Esophagus muscularis mucosa (tissue), 4 donors: Measurements from ENCODE around the gene RASGRF1. TPM values are rescaled to one million over a fixed set of nuclear protein-coding genes. Genes with fewer than 3 reads are reported as not detected.

Experiments used
- DNase-seq: peaks from one replicate; pipeline ENCODE4 v3.0.0-alpha.2; 2017; ENCODE audit errors: extremely low spot score
- H3K27ac ChIP-seq, 4 donors: fragments of 200-600 bp; sonication (generic); replicated peaks in 1 of 4; 1 replicate in 3 of 4; 2 replicates in 1 of 4; pipeline ENCODE4 v1.5.1; 2016 to 2019; ENCODE audit warnings: mild to moderate bottlenecking in 1 of 4
- H3K27me3 ChIP-seq, 4 donors: fragments of 200-600 bp; sonication (generic); one replicate each; pipeline versions ENCODE4 v1.5.1 to v1.6.0; 2016 to 2019
- H3K36me3 ChIP-seq, 4 donors: fragments of 200-600 bp; sonication (generic); one replicate each; pipeline ENCODE4 v1.5.1; 2016 to 2019
- H3K4me1 ChIP-seq, 4 donors: fragments of 200-600 bp; sonication (generic); one replicate each; pipeline ENCODE4 v1.5.1; 2016 to 2019
- H3K4me3 ChIP-seq, 4 donors: fragments of 200-600 bp; sonication (generic); 1 replicate in 2 of 4; 2 replicates in 2 of 4; pipeline ENCODE4 v1.5.1; 2016 to 2019; ENCODE audit warnings: mild to moderate bottlenecking in 4 of 4, moderate library complexity in 1 of 4
- H3K9me3 ChIP-seq, 4 donors: fragments of 200-600 bp; sonication (generic); 1 replicate in 3 of 4; 2 replicates in 1 of 4; pipeline ENCODE4 v1.5.1; 2016 to 2019
- CTCF ChIP-seq, 3 experiments: fragments of 200-600 bp in 2 of 3; fragments of 450-650 bp in 1 of 3; sonication (generic) in 2 of 3; IDR thresholded peaks; one replicate each; pipeline ENCODE4 v1.5.1; 2017 to 2019; ENCODE audit warnings: antibody characterized with exemption in 3 of 3, mild to moderate bottlenecking in 2 of 3, moderate library complexity in 1 of 3
- EP300 ChIP-seq: sonication (generic); formaldehyde crosslinking; IDR thresholded peaks from one replicate; pipeline ENCODE4 v1.6.1; 2017; ENCODE audit warnings: antibody characterized with exemption
- POLR2A ChIP-seq: fragments of 450-650 bp; IDR thresholded peaks from one replicate; pipeline ENCODE4 v1.6.1; 2017; ENCODE audit warnings: antibody characterized with exemption, moderate library complexity, mild to moderate bottlenecking, low read depth
- POLR2AphosphoS5 ChIP-seq, 2 donors: sonication (generic); formaldehyde crosslinking; IDR thresholded peaks; one replicate each; pipeline ENCODE4 v1.6.1; 2017; ENCODE audit warnings: antibody characterized with exemption in 2 of 2
- WGBS: methylation state at CpG from one replicate; pipeline ENCODE4 v1.1.5; 2018; 5-methylcytosine and 5-hydroxymethylcytosine counted together
- intact Hi-C: fragments of 100-400 bp; cut with DNase I; formaldehyde crosslinking; loops from one replicate; pipeline ENCODE4 v1.15.1; 2023
- total RNA-seq, 4 donors: library from RNA; depleted of rRNA; stranded (reverse); fragments of >200 nt; gene quantifications; one replicate each; pipeline versions ENCODE4 v1.1.0 to v1.2.1, GENCODE V29; 2016

The RASGRF1 gene
- total RNA-seq, 4 donors from 2014 or later, result 0.17 to 0.23 TPM; not detected in 2

GRCh38 chr15:78974272-78974918 lies 116.2 kb downstream of the RASGRF1 start:
- intact Hi-C loops, result no loop called here
- DNase-seq, result no peak
- Histone ChIP-seq H3K4me3 (no peak overlapping the region), H3K27me3 (no peaks in the 10 kb centered on the region), H3K9me3 (no peaks in the 10 kb centered on the region), H3K4me1 (peaks cover 3 to 22% (median 17%) of the 10 kb centered on the region in 4 donors), H3K36me3 (no peaks in the 10 kb centered on the region), H3K27ac (no peak overlapping the region)
- WGBS, result 96% methylated on average over 7 of the region's 7 CpGs
- TF ChIP-seq CTCF (IDR thresholded peaks at IDR 0.05), result no peak
- TF ChIP-seq POLR2AphosphoS5 (IDR thresholded peaks at IDR 0.05), result no peak
- no peak for TF ChIP-seq EP300
- no peak for TF ChIP-seq POLR2A

- Histone ChIP-seq H3K36me3 (no peaks in the 10 kb centered on the region), H3K9me3 (no peaks in the 10 kb centered on the region), H3K27me3 (no peaks in the 10 kb centered on the region), H3K27ac (no peak overlapping the region), H3K4me3 (no peak overlapping the region), H3K4me1 (peaks cover 0 to 18% (median 15%) of the 10 kb centered on the region in 4 donors)
- intact Hi-C loops, result no loop called here
- DNase-seq, result no peak
- TF ChIP-seq CTCF (IDR thresholded peaks at IDR 0.05) (no peak), EP300 (no peak)
- 82% methylated on average over 5 of the region's 5 CpGs for WGBS
These were observed 120.8 kb downstream of the RASGRF1 start for GRCh38 chr15:78969687-78970349.

GRCh38 chr15:78968539-78969271 lies 121.9 kb downstream of the RASGRF1 start:
- H3K9me3 ChIP-seq, result no peaks in the 10 kb centered on the region
- no peak overlapping the region for H3K4me3 ChIP-seq
- 94% methylated on average over 5 of the region's 5 CpGs for WGBS
- peaks cover 0 to 18% (median 15%) of the 10 kb centered on the region in 4 donors for H3K4me1 ChIP-seq
- intact Hi-C loops, result no loop called here
- TF ChIP-seq EP300 (no peak), CTCF (IDR thresholded peaks at IDR 0.05) (no peak), POLR2A (no peak), POLR2AphosphoS5 (IDR thresholded peaks at IDR 0.05) (no peak)
- no peaks in the 10 kb centered on the region for H3K36me3 ChIP-seq
- DNase-seq, result no peak
- H3K27ac ChIP-seq, result no peak overlapping the region
- no peaks in the 10 kb centered on the region for H3K27me3 ChIP-seq

GRCh38 chr15:78968114-78968513 lies 122.5 kb downstream of the RASGRF1 start:
- DNase-seq, result no peak
- Histone ChIP-seq H3K4me3 (no peak overlapping the region), H3K27ac (no peak overlapping the region), H3K27me3 (no peaks in the 10 kb centered on the region), H3K36me3 (no peaks in the 10 kb centered on the region), H3K4me1 (peaks cover 0 to 18% (median 15%) of the 10 kb centered on the region in 4 donors), H3K9me3 (no peaks in the 10 kb centered on the region)
- 95% methylated on average over 2 of the region's 2 CpGs for WGBS
- intact Hi-C loops, result no loop called here
- TF ChIP-seq POLR2AphosphoS5 (IDR thresholded peaks at IDR 0.05), result no peak
- TF ChIP-seq POLR2A, result no peak
- no peak for TF ChIP-seq EP300
- no peak for TF ChIP-seq CTCF (IDR thresholded peaks at IDR 0.05)
